ENCODE results near the gene GALNT13.

GALNT13 gene

DNA sequence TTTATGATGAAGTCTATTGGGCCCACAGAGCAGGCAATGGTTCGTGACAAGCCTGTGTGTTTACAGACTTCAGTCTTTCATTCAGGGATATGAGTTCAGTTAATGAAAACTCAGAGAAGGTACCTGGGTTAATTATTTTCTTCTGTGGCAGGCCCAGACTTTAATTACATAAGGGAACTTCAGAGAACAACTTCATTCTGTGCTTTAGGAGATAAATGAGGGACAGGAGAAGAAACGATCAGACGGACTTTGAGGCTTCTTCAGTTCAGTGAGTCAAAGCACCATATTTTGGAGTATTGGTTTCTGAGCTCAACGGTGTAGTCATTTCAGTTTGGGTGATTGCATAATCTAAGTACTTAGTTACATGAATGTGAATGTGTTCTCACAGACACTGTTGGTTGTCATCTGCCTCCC, 623.7 kb downstream of the GALNT13 start:
- no peak for DNase-seq

GRCh38 chr2:154497019-154497418, 625.3 kb downstream of the GALNT13 start:
- no peak for DNase-seq
